Skin of body (tissue), 2 donors: ENCODE data around the gene LILRA5. TPM values are rescaled to one million over a fixed set of nuclear protein-coding genes. Genes with fewer than 3 reads are reported as not detected.
"Not testable (repeated sequence)": the region's sequence is repeated elsewhere in the genome, so short reads cannot be mapped to it uniquely, and the experiment has no call there.

Experiments
- DNase-seq: peaks from one replicate; lab custom pipeline; 2025; lab: John Stamatoyannopoulos, UW
- total RNA-seq: library from RNA; depleted of rRNA; stranded (reverse); fragments of >200 nt; gene quantifications from one replicate; pipeline ENCODE4 v1.2.3, GENCODE V29; 2014

LILRA5 gene
- total RNA-seq, 1 donor from 2014 or later: 3.9 TPM

DNA sequence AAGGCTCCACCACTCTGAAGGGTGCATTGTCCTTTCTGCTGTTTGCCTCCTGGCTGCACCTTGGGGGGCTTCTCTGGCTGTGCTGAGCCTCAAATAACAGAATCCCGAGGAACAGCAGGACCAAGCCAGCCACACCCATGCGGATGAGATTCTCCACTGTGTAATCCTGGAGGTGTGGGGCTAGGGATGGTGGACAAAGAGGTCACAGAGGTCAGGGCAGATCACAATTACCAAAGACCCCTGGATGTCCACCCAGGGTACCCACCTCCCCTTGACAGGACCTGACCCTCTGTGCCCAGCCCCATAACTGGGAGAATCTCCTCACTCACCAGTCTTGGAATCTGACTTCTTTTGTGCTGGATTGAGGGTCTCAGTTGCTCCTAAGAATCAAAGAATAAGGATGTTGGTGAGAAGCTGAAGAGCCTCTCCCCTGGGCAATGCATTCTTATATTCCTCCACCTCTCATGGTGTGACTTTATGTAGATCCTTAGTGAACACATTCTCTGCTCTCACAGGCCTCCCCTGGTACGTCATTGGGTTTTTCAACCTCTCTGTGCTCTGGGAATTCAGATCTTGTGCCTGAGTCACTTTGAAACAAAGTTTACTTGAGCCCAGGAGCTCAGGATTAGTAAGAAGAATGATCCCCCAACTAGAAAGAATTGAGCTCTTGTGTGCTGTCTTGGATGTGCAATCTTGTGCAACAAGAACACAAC lies 20.8 kb upstream of the LILRA5 start:
- no peak for DNase-seq

DNA sequence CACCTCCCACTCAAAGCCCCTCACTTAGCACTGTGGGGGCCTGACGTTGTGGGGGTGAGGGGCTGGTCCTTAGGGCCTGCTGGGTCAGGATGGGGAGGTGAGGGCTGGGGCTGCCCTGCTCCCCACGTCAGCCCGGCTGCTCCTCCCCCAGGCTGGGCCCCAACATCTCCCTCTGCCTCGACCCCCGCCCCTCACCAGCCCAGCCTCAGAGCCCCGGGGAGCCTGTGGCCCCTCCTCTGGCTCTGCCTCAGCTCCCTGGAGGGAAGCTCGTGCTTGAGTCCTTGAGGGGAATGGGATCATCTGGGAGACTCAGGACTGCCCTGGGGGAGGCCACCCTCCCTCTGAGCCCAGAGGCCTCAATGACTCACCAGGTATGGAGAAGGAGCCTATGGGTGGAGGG lies 19.2 kb upstream of the LILRA5 start:
- DNase-seq: no peak

GRCh38 chr19:54331626-54332025 lies 18.7 kb upstream of the LILRA5 start:
- DNase-seq: no peak

- no peak for DNase-seq
Observed at GRCh38 chr19:54329476-54330165, 16.7 kb upstream of the LILRA5 start.

DNA sequence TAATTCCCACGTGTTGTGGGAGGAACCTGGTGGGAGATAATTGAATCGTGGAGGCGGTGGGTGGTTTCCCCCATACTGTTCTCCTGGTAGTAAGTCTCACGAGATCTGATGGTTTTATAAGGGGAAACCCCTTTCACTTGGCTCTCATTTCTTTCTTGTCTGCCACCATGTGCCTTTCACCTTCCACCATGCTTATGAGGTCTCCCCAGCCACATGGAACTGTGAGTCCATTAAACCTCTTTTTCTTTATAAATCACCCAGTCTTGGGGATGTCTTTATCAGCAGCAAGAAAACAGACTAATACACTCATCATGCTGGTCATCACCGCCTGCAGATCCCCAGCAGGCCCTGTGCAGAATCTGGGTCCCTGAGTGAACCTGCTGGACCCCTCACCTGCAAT lies 15.8 kb upstream of the LILRA5 start:
- DNase-seq: not testable (repeated sequence)

DNA sequence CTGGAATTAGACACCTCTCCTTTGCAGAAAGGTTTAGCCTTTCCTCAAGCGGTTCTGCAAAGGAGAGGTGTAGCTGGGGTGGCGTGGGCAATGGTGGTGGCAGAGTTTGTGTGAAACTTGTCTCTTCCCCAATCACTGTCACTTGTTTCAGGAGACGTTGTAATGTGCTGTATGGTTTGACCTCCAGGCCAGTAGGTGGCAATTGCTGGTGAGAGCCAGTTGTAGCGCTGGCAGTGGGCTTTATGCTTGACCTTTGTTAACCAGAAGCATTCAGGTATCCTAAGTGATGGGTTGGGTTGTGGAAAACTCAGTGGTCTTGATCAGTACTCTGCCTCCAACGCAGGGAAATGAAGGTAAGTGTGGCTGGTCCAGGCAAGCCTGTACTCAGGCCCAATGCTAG lies 12.7 kb upstream of the LILRA5 start:
- DNase-seq: no peak

- DNase-seq: no peak
Observed at GRCh38 chr19:54325194-54325621, 12.2 kb upstream of the LILRA5 start.

DNA sequence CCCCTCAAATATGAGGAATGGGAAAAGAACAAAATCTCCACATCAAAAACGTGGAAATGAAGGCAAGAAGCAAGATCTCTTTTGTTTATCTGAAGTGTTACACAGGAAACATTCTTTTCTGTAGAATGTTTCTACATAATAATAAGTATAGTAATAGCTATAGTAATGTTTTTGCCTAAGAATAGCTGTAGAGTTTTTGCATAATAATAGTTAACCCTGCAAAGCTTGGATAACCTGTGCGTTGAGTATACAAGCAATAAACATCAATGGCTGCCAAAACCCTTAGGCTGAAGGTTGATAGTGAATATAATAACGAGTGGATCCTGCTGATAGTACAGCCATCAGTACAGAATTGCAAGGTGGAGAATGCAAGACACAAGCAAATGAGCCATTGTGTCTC lies 11.1 kb upstream of the LILRA5 start:
- no peak for DNase-seq

GRCh38 chr19:54322934-54323333 lies 10.0 kb upstream of the LILRA5 start:
- not testable (repeated sequence) for DNase-seq

DNA sequence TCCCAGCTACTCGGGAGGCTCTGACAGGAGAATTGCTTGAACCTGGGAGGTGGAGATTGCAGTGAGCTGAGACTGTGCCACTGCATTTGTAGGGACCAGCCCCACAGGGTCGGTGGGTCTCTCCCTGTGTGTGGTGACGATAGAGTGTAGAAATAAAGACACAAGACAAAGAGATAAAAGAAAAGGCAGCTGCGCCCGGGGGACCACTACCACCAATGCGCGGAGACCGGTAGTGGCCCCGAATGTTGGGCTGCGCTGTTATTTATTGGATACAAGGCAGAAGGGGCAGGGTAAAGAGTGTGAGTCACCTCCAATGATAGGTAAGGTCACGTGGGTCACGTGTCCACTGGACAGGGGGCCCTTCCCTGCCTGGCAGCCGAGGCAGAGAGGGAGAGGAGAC lies 9.3 kb upstream of the LILRA5 start:
- not testable (repeated sequence) for DNase-seq

GRCh38 chr19:54319892-54320670 lies 7.1 kb upstream of the LILRA5 start:
- no peak for DNase-seq

DNA sequence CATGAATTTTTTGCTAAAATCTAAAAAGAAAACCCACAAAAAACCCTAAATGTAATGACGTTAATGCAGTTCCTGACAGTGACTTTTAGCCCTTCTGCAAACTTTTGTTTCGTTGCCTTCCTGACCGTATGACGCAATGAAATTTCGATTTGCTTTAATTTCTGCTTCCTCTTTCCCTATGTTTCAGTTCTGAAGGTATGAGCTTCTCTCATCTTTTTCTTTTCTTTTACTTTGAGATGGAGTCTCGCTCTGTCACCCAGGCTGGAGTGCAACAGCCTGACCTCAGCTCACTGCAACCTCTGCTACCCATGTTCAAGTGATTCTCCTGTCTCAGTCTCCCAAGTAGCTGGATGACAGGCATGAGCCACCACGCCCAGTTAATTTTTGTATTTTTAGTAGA lies 6.1 kb upstream of the LILRA5 start:
- DNase-seq: no peak

GRCh38 chr19:54317965-54318240 lies 4.9 kb upstream of the LILRA5 start:
- DNase-seq: no peak

DNA sequence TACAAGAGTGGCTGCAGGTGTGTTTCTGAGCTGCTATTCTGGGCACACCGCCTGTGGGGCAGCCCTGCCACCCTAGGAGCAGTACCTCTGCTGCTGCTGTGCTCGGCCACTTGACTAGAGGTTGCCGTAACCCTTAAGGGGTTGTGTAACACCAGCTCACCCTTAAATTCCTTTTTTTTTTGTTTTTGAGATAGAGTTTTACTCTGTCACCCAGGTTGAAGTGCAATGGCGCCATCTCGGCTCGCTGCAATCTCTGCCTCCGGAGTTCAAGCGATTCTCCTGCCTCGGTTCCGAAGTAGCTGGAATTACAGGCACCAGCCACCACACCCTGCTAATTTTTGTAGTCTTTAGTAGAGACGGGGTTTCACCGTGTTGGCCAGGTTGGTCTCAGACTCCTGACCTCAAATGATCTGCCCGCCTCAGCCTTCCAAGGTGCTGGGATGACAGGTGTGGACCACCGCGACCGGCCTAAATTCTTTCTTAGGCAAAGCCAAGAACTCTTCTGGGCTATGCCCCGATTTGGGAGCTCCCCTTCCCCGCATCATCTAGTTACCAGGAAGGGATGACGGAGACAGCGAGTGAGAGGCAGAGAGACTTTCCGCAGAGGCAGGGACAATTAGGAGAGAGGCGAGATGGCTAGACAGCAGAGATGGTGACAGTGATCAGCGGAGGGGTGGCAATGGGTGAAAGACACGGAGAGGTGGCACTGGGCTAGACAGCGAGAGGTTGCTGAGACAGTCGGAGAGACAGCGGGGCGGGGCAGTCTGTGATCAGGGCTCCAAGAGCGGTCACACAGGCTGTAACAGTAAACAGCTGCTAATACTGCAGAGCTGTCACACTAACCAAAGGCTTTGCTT lies 4.4 kb upstream of the LILRA5 start:
- DNase-seq: no peak

- no peak for DNase-seq
Observed at GRCh38 chr19:54316746-54317107, 3.8 kb upstream of the LILRA5 start.

DNA sequence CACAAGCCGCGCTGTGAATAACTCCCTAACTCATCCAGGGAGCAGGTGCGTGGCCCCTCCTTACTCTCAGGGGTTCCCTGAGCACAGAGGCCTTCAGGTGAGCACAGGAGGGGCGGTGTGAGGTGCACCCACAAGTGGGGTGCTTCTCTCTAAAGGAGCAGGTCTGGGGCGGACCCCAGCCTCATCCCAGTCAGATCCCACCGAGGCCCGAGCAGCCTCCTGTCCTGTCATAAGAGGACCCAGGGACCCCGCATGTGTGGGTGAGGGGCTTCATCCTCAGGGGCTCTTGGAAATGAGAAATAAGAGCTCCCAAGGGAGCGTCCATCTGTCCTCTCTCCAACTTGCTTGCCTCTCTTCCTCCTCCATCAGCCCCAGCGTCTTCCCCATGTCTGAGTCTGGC lies 3.0 kb upstream of the LILRA5 start:
- no peak for DNase-seq

GRCh38 chr19:54312011-54312410 lies 955 bp downstream of the LILRA5 start:
- no peak for DNase-seq

- no peak for DNase-seq
Observed at GRCh38 chr19:54311486-54311885, 1.5 kb downstream of the LILRA5 start.

DNA sequence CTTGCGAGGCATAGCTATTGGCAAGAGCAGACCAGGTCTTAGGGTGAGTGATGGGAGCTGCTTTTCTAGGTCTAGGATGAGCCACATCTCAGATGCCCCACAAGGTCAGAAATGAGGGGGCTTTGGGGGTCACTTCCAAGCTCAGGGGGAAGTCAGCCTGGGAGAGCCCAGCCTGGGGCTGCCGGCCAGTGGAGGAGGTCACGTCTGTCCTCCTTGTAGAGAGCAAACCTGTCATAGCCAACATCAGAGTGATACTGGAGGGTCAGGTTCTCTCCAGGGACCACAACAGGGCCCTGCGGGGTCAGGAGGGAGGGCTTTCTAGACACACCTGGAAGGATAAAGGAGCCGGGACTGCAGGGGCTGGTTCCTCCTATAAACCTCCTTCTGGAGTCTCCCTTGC lies 2.4 kb downstream of the LILRA5 start:
- no peak for DNase-seq

- no peak for DNase-seq
Observed at GRCh38 chr19:54309811-54310210, 3.2 kb downstream of the LILRA5 start.

DNA sequence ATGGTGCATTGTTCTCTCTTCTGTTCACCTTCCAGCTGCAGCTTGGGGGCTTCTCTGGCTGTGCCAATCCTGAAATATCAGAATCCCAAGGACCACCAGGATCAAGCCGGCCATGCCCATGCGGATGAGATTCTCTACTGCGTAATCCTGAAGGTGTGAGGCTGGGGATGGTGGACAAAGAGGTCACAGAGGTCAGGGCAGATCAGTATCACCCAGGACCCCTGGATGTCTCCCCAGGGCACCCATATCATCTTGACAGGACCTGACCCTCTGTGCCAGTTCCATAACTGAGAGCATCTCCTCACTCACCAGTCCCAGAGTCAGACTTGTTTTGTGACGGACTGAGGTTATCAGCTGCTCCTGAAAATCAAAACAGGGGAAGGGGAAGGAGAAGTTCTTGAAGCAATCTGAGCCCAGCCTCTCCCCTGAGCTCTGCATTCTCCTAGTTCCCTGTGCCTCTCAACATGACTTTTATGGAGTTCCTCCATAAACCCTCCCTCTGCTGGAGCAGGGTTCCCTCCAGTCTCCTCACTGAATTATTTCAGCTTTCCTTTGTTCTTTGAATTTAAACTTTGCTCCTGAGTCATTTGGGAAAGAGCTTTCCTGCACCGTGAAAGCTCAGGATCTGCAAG lies 5.5 kb downstream of the LILRA5 start:
- DNase-seq: no peak
